Measurements from ENCODE around the gene MARCHF10. TPM values are rescaled to one million over a fixed set of nuclear protein-coding genes. Genes with fewer than 3 reads are reported as not detected.

The MARCHF10 gene
- total RNA-seq, 2 experiments from 2014 or later, result not detected

DNA sequence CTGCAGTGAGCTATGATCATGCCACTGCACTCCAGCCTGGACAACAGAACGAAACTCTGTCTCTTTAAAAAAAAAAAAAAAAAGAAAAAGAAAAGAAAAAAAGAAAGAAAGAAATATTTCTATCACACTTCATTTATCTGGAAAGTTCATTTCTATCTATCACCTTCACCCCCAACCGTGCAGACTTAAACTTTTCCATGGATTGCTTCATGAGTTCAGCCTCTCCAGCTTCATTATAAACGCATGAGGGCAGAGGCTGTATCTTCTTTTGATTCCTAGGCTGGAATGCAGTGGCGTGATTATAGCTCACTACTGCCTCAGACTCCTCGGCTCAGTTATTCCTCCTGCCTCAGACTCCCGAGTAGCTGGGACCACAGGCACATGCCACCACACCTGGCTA lies 152.5 kb downstream of the MARCHF10 start:
- H3K4me1 Mint-ChIP-seq (ENCODE audit: low read depth), result peaks cover 20% of the 10 kb centered on the region
- H3K36me3 Mint-ChIP-seq (ENCODE audit: low read depth), result no peaks in the 10 kb centered on the region
- ChIA-PET POLR2A (no interaction called here), CTCF (interaction anchor here (0.6 kb wide), 1 partner anchor 332 kb away, joined by 3 read pairs; no protein-coding TSS in a partner anchor)
- intact Hi-C loops (cut with DNase I, micrococcal nuclease), result no loop called here
- no peak overlapping the region for H3K27ac Mint-ChIP-seq
- H3K27me3 Mint-ChIP-seq, result no peaks in the 10 kb centered on the region
- Histone ChIP-seq H3K4me3 (ENCODE audit: low read length) (no peak overlapping the region), H3K9me3 (ENCODE audit: control insufficient read depth in 1 of 2, insufficient read depth in 1 of 2, low read length in 2 of 2) (peaks cover 0 to 6% of the 10 kb centered on the region in 2 experiments), H3K27ac (ENCODE audit: low read depth in 1 of 2, low read length in 2 of 2) (no peak overlapping the region), H3K27me3 (ENCODE audit: control insufficient read depth in 1 of 2, insufficient read depth in 2 of 2, low read length in 2 of 2) (no peaks in the 10 kb centered on the region), H3K4me1 (ENCODE audit: insufficient read depth, low read length) (peaks cover 21% of the 10 kb centered on the region), H3K36me3 (ENCODE audit: insufficient read depth, low read length) (no peaks in the 10 kb centered on the region)
- no peak for DNase-seq
- no peak overlapping the region for H3K4me3 Mint-ChIP-seq
- no peak for ATAC-seq (ENCODE audit: poor library complexity)
- H3K9me3 Mint-ChIP-seq, result no peaks in the 10 kb centered on the region
- TF ChIP-seq, protein P1, sequence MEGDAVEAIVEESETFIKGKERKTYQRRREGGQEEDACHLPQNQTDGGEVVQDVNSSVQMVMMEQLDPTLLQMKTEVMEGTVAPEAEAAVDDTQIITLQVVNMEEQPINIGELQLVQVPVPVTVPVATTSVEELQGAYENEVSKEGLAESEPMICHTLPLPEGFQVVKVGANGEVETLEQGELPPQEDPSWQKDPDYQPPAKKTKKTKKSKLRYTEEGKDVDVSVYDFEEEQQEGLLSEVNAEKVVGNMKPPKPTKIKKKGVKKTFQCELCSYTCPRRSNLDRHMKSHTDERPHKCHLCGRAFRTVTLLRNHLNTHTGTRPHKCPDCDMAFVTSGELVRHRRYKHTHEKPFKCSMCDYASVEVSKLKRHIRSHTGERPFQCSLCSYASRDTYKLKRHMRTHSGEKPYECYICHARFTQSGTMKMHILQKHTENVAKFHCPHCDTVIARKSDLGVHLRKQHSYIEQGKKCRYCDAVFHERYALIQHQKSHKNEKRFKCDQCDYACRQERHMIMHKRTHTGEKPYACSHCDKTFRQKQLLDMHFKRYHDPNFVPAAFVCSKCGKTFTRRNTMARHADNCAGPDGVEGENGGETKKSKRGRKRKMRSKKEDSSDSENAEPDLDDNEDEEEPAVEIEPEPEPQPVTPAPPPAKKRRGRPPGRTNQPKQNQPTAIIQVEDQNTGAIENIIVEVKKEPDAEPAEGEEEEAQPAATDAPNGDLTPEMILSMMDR (IDR thresholded peaks at IDR 0.05), result no peak

GRCh38 chr17:62653826-62654761 lies 154.0 kb downstream of the MARCHF10 start:
- Histone ChIP-seq H3K4me1 (ENCODE audit: insufficient read depth, low read length) (peaks cover 21% of the 10 kb centered on the region), H3K4me3 (ENCODE audit: low read length) (peak overlapping the region; percentile 73), H3K9me3 (ENCODE audit: control insufficient read depth in 1 of 2, insufficient read depth in 1 of 2, low read length in 2 of 2) (no peaks in the 10 kb centered on the region), H3K27ac (ENCODE audit: low read depth in 1 of 2, low read length in 2 of 2) (no peak overlapping the region), H3K27me3 (ENCODE audit: control insufficient read depth in 1 of 2, insufficient read depth in 2 of 2, low read length in 2 of 2) (no peaks in the 10 kb centered on the region), H3K36me3 (ENCODE audit: insufficient read depth, low read length) (no peaks in the 10 kb centered on the region)
- Mint-ChIP-seq H3K36me3 (ENCODE audit: low read depth) (no peaks in the 10 kb centered on the region), H3K4me1 (ENCODE audit: low read depth) (peaks cover 20% of the 10 kb centered on the region), H3K27me3 (no peaks in the 10 kb centered on the region), H3K4me3 (peak overlapping the region; percentile 69), H3K27ac (peak overlapping the region; percentile 8), H3K9me3 (no peaks in the 10 kb centered on the region)
- ATAC-seq (ENCODE audit: poor library complexity), result no peak
- TF ChIP-seq, protein P1 (IDR thresholded peaks at IDR 0.05), result no peak
- ChIA-PET POLR2A (interaction anchor here (0.6 kb wide), 1 partner anchor 733 kb away, joined by 3 read pairs; no protein-coding TSS in a partner anchor), CTCF (no interaction called here)
- no peak for DNase-seq
- intact Hi-C loops (cut with DNase I, micrococcal nuclease), result no loop called here

DNA sequence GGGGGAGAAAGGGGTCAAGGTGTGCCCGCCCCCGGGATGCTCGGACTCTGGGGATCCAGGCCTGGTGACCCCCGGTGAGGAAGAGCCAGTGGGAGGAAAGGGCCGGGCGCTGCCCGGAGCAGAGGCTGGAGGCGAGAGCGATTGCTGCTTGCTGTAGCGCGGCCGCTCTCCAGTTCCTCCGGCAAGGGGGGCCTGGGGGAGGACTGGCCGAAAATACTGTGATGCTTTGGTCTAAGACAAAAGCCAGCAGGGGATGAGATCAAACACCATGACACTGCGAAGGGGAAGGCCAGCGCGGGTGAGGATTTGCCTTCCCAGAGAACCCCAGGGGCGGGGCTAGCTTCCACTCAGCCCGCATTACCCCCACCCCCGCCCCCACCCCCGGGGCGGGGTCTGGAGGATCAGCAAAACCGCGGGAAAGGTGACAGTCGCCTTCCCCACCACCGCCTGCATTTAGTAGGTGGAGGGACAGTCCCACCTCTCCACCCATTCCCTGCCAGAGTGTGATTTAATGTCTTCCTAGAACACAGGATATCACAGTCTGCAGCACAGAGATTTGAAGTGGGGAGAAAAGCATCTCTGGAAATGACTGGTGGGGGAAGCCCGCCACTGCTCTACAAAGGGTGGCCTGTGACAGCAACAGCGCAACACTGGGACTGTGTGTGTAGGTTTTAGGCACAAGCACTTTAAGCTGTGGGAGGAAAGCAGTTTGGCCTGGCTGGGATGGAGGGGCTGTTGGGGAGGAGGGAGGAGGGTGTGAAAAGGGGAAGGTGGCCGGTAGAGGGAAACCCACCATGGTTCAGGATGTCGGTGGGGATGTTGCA lies 154.9 kb downstream of the MARCHF10 start:
- peak; percentile 78 for ATAC-seq (ENCODE audit: poor library complexity)
- Histone ChIP-seq H3K36me3 (ENCODE audit: insufficient read depth, low read length) (no peaks in the 10 kb centered on the region), H3K9me3 (ENCODE audit: control insufficient read depth in 1 of 2, insufficient read depth in 1 of 2, low read length in 2 of 2) (no peaks in the 10 kb centered on the region), H3K4me1 (ENCODE audit: insufficient read depth, low read length) (peaks cover 21% of the 10 kb centered on the region), H3K27ac (ENCODE audit: low read depth in 1 of 2, low read length in 2 of 2) (no peak overlapping the region), H3K27me3 (ENCODE audit: control insufficient read depth in 1 of 2, insufficient read depth in 2 of 2, low read length in 2 of 2) (no peaks in the 10 kb centered on the region), H3K4me3 (ENCODE audit: low read length) (peak overlapping the region; percentile 73)
- ChIA-PET CTCF (no interaction called here), POLR2A (no interaction called here)
- no peaks in the 10 kb centered on the region for H3K9me3 Mint-ChIP-seq
- TF ChIP-seq, protein P1 (IDR thresholded peaks at IDR 0.05), result no peak
- H3K36me3 Mint-ChIP-seq (ENCODE audit: low read depth), result no peaks in the 10 kb centered on the region
- intact Hi-C loops (cut with DNase I, micrococcal nuclease), result no loop called here
- peak overlapping the region; percentile 6 for H3K27ac Mint-ChIP-seq
- no peaks in the 10 kb centered on the region for H3K27me3 Mint-ChIP-seq
- H3K4me1 Mint-ChIP-seq (ENCODE audit: low read depth), result peaks cover 20% of the 10 kb centered on the region
- peak overlapping the region; percentile 56 for H3K4me3 Mint-ChIP-seq
- peak in 13 of 14 experiments; percentile 9 to 75 (median 48) for DNase-seq
